ENCODE results near the gene NTM. TPM values are rescaled to one million over a fixed set of nuclear protein-coding genes. Genes with fewer than 3 reads are reported as not detected.

The NTM gene
- total and polyA plus RNA-seq, 2 of the 8 experiments (the other 6 are each of a cell fraction or from before 2014, with no cell fraction given) = 13.4 to 20.0 TPM

DNA sequence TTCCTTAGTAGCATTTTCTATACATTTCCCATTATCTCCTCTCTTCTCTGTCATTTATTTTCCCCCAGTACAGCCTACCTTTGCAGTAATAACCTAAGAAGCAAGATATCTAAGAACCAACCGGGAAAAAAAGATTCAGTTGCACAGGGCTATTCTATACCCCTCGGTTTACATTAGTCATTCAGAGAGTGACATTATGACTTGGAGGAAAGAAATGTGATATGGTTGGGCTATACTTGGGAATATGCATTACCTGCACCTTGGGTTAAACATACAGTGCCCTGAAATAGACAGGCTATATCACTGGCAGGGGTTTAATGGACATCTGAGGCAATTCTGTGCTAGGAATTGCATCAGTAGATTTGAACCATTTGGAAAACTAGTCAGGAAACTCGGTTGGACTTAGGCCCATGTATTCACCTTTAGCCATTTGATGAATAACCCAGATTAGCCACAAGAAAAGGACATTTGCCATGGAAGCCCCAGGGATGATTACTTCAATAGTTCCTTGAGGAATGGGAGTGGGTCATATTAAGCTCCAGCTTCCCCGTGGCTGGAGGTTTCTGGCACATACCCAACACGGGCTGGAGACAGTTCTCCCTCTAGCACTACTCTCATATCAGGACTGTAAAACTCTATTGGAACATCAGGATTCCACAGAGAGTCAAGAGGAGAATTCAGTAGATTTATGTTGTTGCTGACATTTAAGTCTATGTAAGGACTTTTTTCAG is 973.2 kb downstream of the NTM start:
- Histone ChIP-seq H2BK12ac (ENCODE audit: low read depth, low read length) (no peak overlapping the region), H3K27me3 (replicated peaks in 1 of 4; ENCODE audit: control insufficient read depth in 3 of 4, extremely low read depth in 1 of 4, insufficient read depth in 3 of 4, low read length in 3 of 4) (no peaks in the 10 kb centered on the region), H3K4me3 (ENCODE audit: extremely low read depth in 1 of 4, insufficient read depth in 2 of 4, low read depth in 3 of 4, low read length in 4 of 4) (no peak overlapping the region), H4K91ac (replicated peaks; ENCODE audit: insufficient read length, low read length) (no peak overlapping the region), H3K18ac (ENCODE audit: extremely low read depth, low read length) (no peak overlapping the region), H2BK120ac (replicated peaks; ENCODE audit: low read depth, low read length) (no peak overlapping the region), H3K79me2 (ENCODE audit: control insufficient read depth in 1 of 2, insufficient read depth in 2 of 2, low read length in 2 of 2) (no peaks in the 10 kb centered on the region), H4K8ac (ENCODE audit: extremely low read depth, insufficient read depth, low read length) (no peak overlapping the region), H3K36me3 (ENCODE audit: control insufficient read depth in 2 of 4, insufficient read depth in 4 of 4, low read length in 3 of 4) (no peaks in the 10 kb centered on the region), H2BK15ac (ENCODE audit: low read length) (no peak overlapping the region), H2AFZ (ENCODE audit: low read length) (no peak overlapping the region), H2AK5ac (ENCODE audit: low read depth, low read length) (no peak overlapping the region), H3K23me2 (ENCODE audit: low read depth, low read length) (no peaks in the 10 kb centered on the region), H3K23ac (ENCODE audit: insufficient read length) (no peak overlapping the region), H3K4ac (replicated peaks; ENCODE audit: insufficient read length, low read depth, low read length) (no peak overlapping the region), H4K5ac (ENCODE audit: insufficient read length, low read depth, low read length) (no peak overlapping the region), H3K9ac (replicated peaks in 1 of 4; ENCODE audit: extremely low read depth in 1 of 4, low read depth in 3 of 4, low read length in 3 of 4) (no peak overlapping the region), H3K4me1 (replicated peaks in 1 of 4; ENCODE audit: control insufficient read depth in 3 of 4, insufficient read depth in 4 of 4, low read length in 3 of 4) (peaks cover 2 to 4% (median 3%) of the 10 kb centered on the region in 4 experiments; a peak in 5 of 7 replicates), H3K4me2 (ENCODE audit: insufficient read depth in 1 of 2, low read depth in 2 of 2, low read length in 2 of 2) (no peak overlapping the region), H3K27ac (ENCODE audit: low read depth, low read length) (no peak overlapping the region), H3K14ac (ENCODE audit: insufficient read length) (no peak overlapping the region), H3K56ac (replicated peaks; ENCODE audit: insufficient read length, low read depth, low read length) (no peak overlapping the region), H2BK20ac (ENCODE audit: low read length) (no peak overlapping the region), H4K20me1 (replicated peaks in 1 of 2; ENCODE audit: control insufficient read depth in 1 of 2, insufficient read depth in 2 of 2, low read length in 2 of 2) (no peaks in the 10 kb centered on the region), H3K9me3 (ENCODE audit: insufficient read depth in 2 of 2, low read depth in 1 of 2, low read length in 1 of 2) (no peaks in the 10 kb centered on the region), H2BK5ac (ENCODE audit: low read depth, low read length) (no peak overlapping the region), H3K79me1 (ENCODE audit: low read depth, low read length) (no peaks in the 10 kb centered on the region)
- no peak for FAIRE-seq
- ChIA-PET POLR2A (ENCODE audit: partially characterized antibody) (no interaction called here), CTCF (ENCODE audit: partially characterized antibody) (interaction anchor here (1.2 kb wide), 1 partner anchor 158 kb away, joined by 3 read pairs; no protein-coding TSS in a partner anchor)
- no peak for DNase-seq (ENCODE audit: low read depth in 1 of 2, low spot score in 2 of 2)
- 56% methylated on average over 5 of the region's 5 CpGs; no CpG with 5 or more reads in 1 of the 2 experiments for WGBS, 2 experiments (ENCODE audit: extremely low coverage in 1 of 2, insufficient coverage in 1 of 2, insufficient read length in 1 of 2, insufficient replicate concordance in 2 of 2, low coverage in 1 of 2, low lambda C conversion rate in 2 of 2, missing lambda C conversion rate in 1 of 2)
- no peak for TF ChIP-seq KDM4A (IDR thresholded peaks at IDR 0.05; ENCODE audit: low read depth, low read length, severe bottlenecking)
- TF ChIP-seq BCL11A (IDR thresholded peaks at IDR 0.05; ENCODE audit: low read depth in 2 of 2, low read length in 2 of 2) = no peak
- TF ChIP-seq SP4 (IDR thresholded peaks at IDR 0.05; ENCODE audit: low read length) = no peak
- TF ChIP-seq CHD1 (IDR thresholded peaks at IDR 0.05; ENCODE audit: low read depth, low read length) = no peak
- no peak for TF ChIP-seq POU5F1 (IDR thresholded peaks at IDR 0.05; ENCODE audit: low read depth, low read length)
- no peak for TF ChIP-seq TAF1 (IDR thresholded peaks at IDR 0.05; ENCODE audit: low read depth, low read length)
- no peak for TF ChIP-seq CREB1 (IDR thresholded peaks at IDR 0.05)
- no peak for TF ChIP-seq CBX5 (IDR thresholded peaks at IDR 0.05; ENCODE audit: low read depth, low read length)
- TF ChIP-seq KDM5A (IDR thresholded peaks at IDR 0.05; ENCODE audit: low read length) = no peak
- no peak for TF ChIP-seq SIRT6 (IDR thresholded peaks at IDR 0.05; ENCODE audit: low read length)
- TF ChIP-seq GABPA (IDR thresholded peaks at IDR 0.05; ENCODE audit: borderline replicate concordance, insufficient read depth, low read length) = no peak
- no peak for TF ChIP-seq EZH2 (IDR thresholded peaks at IDR 0.05; ENCODE audit: low read depth, low read length, severe bottlenecking)
- no peak for TF ChIP-seq TEAD4 (IDR thresholded peaks at IDR 0.05; ENCODE audit: low read depth, low read length)
- TF ChIP-seq NRF1 (IDR thresholded peaks at IDR 0.05; ENCODE audit: low read depth, low read length) = no peak
- TF ChIP-seq SUZ12 (IDR thresholded peaks at IDR 0.05; ENCODE audit: low read length) = no peak
